ENCODE measurements around the gene GSN.

The GSN gene

DNA sequence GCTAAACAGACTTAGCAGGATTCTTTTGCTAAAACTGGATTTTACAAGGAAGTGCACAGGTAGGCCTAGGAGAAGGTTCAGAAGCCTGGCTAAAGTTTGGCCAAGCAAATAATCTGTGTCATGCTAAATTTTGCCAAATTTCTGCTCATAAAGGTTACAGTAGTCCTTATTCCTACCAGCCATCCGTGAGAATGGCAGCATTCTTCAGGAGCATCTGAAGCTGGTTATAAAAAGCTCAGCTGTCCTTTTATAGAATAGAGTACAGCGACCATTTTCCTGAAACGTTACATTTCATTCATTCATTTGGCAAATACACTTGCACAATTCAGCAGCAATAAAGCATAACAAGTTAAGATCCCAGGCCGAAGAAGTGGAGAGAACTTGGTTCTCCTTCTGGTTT is 6.9 kb downstream of the GSN start:
- H3K27ac ChIP-seq: no peak overlapping the region
- TF ChIP-seq, protein P1, sequence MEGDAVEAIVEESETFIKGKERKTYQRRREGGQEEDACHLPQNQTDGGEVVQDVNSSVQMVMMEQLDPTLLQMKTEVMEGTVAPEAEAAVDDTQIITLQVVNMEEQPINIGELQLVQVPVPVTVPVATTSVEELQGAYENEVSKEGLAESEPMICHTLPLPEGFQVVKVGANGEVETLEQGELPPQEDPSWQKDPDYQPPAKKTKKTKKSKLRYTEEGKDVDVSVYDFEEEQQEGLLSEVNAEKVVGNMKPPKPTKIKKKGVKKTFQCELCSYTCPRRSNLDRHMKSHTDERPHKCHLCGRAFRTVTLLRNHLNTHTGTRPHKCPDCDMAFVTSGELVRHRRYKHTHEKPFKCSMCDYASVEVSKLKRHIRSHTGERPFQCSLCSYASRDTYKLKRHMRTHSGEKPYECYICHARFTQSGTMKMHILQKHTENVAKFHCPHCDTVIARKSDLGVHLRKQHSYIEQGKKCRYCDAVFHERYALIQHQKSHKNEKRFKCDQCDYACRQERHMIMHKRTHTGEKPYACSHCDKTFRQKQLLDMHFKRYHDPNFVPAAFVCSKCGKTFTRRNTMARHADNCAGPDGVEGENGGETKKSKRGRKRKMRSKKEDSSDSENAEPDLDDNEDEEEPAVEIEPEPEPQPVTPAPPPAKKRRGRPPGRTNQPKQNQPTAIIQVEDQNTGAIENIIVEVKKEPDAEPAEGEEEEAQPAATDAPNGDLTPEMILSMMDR (conservative IDR thresholded peaks at IDR 0.05): no peak
- TF ChIP-seq ZFX (IDR thresholded peaks at IDR 0.05): no peak

DNA sequence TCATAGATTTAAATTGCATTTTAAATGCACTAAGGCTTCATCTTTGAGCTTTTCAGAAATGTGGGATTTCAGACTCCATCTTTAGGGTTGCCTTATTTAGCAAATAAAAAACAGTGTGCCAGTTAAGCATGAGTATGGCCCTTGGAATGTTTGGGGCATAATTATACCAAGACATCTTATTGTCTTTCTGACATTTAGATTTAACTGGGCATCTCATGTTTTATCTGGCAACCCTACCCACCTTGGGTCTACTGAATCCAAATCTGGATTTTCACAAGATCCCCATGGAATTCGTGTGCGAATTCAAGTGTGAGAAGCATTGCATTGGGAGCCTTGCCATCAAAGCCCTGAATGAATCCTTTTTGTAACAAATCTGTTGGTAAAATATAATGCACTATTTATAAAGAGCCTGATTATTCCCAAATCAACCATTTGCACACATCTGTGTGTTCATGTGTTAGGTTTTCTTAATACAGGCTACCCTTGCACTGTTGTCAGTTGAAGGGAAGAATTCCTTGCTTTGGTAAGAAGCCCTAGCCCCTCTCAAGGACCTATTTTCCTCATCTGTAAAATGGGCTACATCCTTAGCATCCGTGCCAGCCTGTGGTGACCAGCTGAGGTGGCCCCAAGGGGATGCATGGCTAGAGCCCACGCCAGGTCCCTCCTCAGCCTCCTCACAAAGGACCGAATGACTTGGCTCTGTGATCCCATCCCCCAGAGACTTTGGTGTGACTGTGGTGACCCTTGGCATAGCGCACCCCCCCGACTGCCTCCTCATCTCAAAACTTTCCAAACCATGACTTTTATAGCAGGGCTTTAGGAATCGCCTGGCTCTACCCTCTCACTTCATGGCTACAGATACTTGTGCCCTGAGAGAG is 8.1 kb downstream of the GSN start:
- no peak overlapping the region for H3K27ac ChIP-seq
- TF ChIP-seq ZFX (IDR thresholded peaks at IDR 0.05): no peak

DNA sequence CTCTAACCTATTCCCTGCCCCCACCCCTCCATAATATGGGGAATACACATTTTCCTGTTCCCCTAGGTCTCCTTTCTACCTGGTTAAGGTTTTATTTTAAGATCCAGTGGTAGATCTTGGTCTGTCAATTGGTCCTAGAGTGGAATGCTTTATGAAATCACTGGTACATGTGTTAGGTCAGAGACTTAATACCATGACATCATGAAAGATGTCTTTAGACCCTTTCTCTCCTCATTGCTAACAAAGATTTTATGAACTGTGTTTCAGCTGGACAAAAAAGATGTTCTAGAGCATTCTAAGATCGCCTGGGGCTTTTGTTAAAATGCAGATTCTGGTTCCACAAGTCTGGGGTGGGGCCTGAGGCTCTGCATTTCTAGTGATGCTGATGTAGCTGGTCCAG is 9.1 kb downstream of the GSN start:
- no peak for TF ChIP-seq ZFX (IDR thresholded peaks at IDR 0.05)
- TF ChIP-seq, protein P1 (conservative IDR thresholded peaks at IDR 0.05): no peak

DNA sequence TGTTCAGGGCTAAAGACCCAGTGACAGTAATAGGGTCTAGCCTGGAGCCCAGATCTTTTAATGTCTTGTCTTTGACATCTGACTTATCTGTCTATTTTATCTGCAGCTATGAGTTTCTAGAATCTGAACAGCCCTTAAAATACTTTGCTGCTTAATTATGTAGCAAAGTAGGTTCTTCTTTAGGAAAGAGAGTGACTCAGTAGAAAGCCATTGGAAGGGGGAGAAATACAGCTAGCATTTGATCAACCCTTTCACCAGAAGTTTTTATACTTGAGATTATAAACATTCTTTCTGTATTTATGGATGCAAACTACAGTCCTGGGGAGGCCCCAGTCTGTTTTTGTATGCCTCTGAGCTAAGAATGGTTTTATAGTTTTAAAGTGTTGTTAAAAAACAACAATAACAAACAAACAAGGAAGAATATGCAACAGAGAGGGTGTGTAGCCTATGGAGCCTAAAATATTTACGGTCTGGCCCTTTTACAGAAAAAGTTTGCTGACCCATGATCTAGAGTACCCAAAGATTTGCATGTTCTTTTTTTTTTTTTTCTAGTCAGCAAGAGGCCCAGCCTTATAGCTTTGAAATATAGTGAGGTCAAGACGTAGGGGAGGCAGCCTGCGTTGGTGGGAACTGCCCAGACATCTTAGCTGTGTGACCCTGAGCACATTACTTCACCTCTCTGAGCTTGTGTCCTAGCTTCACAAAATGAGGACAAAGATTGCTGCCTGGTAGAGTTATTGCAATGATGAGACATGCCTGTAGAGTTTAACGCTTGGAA is 9.7 kb downstream of the GSN start:
- TF ChIP-seq ZFX (IDR thresholded peaks at IDR 0.05): no peak
- TF ChIP-seq, protein P1 (conservative IDR thresholded peaks at IDR 0.05): no peak
- no peak overlapping the region for H3K27ac ChIP-seq

More for the DNA sequence above, 9.1 kb downstream of the GSN start:
- H3K27ac ChIP-seq: no peak overlapping the region

DNA sequence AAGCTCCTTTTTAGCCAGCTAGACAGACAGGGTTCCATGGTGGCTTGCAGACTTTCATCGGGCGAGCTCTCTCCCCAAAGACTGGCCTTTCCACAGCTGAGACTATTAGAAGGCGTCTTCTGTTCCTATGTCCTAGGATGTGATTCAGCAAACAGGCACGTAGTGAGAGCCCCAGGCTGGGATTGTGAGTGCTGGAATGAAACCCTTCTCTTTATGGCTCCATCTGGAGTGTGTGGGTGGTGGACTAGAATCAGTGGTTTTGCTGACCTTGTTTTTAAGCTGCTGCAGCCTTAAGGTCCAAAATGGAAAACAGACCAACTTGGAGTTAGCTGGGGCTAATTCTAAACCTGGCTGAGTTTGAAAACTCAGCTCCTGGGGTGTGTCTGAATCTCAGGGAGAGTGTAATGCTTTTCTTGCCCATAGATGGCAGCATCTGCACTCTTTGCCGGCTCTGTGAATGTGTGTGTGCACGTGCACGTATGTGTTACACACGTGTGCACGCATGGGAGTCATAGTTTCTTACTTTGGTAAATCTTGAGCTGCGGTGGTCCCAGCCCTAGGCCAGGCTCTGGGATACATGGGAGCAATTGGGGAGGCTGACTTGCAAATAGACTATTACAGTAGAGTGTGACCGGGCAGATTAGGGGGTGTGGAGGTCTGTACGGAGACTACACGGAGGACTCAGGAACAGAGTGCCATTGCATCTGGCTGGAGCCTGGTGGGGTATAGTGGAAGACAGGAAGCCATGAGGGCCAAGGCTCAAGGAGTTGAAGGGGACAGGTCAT is 10.7 kb downstream of the GSN start:
- no peak overlapping the region for H3K27ac ChIP-seq
- TF ChIP-seq, protein P1 (conservative IDR thresholded peaks at IDR 0.05): peak; percentile 93
- TF ChIP-seq ZFX (IDR thresholded peaks at IDR 0.05): no peak

DNA sequence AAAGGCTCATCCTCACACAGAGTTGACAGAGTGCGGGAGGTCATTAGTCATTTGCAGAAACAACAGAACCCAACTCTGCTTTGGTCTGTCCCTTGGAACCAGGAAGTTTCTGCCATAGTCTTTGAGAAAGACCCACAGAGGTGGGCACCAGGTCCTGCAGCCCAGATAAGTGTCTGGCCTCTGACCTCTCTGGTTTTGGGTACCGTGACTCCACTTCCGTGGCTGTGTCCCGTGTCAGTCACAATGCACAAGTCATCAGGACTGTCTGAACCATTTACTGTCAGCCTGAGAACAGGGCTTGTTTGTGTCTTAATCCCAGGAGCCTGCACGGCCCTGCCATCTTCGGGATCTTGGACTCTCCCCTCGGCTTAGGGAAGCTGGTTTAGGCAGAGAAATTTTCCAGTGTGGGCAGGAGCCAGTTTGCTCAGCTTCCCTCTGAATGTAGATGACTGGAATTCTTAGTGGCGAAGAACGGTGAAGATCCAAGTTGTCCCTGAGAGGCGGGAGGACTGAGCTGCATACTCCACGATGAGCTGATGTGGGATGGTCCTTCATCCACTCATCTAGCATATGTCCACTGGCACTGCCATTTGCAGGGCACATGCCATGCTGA is 11.9 kb downstream of the GSN start:
- H3K27ac ChIP-seq: no peak overlapping the region
- TF ChIP-seq ZFX (IDR thresholded peaks at IDR 0.05): no peak
- TF ChIP-seq, protein P1 (conservative IDR thresholded peaks at IDR 0.05): no peak

Measured in C4-2B (cell line).